ENCODE data around the gene TLL2.

The TLL2 gene

DNA sequence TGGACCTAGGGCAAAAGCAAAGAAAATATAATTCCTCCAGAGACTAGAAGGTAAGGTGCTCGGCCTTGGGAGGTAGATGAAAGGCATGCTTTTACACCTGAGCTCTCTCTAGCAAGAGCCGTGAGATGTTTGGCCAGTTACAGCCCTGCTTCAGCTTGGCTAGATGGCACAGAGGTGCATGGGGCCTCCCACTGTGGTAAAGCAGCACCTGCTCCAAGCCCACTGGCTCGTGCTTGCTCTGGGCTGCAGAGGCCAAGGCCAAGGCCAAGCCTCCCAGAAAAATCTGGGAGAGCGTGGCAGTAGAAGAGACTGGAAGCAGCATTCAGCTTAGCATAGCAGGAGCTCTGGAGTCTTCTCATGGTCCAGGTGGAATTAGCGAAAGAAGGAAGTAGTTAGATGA, 123.9 kb downstream of the TLL2 start:
- FAIRE-seq: no peak

- FAIRE-seq: no peak
Observed at GRCh38 chr10:96387601-96388000, 126.1 kb downstream of the TLL2 start.

DNA sequence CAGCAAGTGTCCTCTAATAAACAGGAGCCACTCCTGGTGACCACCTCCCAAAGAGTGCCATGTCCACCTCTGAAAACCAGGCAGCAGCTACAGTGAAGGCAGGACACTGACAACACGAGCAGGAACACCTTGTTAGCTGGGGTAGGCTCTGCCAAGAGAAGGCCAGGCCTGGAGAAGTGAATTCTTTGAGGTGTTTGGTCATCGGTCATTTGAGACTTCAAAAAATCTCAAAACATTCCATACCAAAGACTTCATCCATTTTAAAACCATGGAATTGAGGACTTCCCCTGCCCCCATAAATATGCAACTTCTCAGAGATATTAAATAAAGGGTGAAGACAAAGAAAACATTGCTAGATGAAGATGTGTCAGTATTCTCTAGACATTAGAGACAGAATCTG, 126.6 kb downstream of the TLL2 start:
- no peak for FAIRE-seq

GRCh38 chr10:96384506-96384905, 129.2 kb downstream of the TLL2 start:
- no peak for FAIRE-seq

GRCh38 chr10:96380821-96381220, 132.9 kb downstream of the TLL2 start:
- no peak for FAIRE-seq

DNA sequence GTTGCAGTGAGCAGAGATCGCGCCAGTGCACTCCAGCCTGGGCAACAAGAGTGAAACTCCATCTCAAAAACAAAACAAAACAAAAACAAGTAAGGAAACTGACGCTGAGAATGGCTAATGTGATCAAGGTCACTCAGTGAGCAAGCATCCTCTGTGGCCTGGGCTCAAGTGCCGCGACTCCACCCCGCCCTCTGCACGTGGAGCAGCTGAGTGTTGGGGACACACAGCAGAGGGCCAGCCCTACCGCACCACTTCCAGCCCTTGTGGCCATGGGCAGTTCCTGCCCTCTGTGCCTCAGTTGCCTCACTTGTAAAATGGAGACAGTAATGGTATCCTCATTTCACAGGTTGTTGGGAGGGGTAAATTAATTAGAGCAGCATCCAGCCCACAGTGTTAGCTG, 134.0 kb downstream of the TLL2 start:
- FAIRE-seq: no peak

GRCh38 chr10:96378741-96379140, 135.0 kb downstream of the TLL2 start:
- no peak for FAIRE-seq

GRCh38 chr10:96377816-96378294, 135.9 kb downstream of the TLL2 start:
- FAIRE-seq: peak; percentile 68

DNA sequence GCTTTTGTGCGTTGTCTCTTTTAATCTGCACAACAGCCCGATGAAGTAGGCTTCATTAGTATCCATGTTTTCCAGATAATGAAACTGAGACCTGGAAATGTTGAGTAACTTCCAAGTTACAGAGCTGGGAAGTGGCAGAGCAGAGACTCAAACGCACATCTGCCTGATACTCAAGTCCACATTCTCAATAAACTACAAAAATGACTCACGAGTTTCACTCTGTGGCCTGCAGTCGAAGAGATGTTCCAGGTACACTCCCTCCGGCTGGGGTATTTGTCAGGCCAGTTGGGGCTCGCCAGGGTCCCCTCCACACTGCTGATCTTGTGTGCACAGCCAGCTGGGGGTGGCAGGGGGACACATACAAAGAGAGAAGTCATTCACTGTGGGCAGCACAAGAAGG, 137.2 kb downstream of the TLL2 start:
- no peak for FAIRE-seq

DNA sequence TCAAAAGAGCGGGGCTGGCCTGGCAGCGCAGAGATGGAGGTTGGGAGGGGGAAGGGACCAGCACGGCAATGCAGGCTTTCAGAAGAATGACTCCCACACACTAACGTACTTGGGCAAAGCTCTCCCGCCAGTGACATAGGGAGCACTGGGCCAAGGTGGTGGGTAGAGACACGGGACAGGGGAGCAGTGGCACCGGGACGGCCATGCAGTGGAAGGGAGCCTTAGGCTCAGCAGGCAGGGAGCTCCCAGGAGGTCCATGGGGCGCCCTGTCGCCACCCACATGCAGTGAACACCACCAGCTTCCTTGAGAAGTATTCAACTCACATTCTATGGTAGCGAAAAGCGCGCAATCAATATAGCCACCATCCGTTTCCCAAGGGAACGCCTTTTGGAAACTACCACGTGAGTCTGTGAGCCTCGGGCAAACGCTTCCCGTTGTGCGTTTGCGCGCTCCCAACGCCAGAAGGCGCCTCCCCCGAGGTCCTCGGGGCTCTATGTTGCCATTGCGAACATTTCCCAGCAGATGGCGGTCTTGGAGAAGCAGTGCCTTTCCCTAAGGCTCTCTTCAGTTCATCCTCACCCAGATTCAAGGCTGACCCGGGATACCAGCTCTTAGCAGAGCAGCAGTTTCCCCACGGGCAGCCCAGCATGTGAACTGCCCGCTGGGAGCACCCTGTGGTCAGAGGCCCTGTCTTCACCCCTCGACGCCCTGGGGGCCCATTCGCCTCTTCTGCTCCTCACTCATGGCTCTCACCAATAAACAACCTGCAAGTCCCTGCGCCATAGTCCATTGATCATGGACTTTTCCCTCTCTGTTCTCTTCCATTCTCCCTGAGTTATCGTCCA, 138.5 kb downstream of the TLL2 start:
- FAIRE-seq: peak; percentile 82

DNA sequence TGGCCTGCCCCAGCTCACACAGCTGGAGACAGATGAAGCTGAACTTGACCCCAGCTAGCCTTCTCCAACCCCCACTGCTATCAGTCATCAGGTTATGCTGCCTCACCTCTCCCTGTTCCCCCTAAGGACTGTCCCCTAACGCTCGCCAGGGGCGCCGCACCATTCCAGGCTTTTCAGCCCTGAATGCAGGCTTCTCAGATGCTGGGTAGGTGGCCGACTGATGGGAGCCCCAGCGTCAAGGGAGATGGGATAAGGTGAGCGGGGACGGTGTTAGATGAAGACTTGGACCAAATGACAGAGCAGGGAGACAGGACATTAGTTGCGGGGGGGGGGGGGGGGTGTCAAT, 139.1 kb downstream of the TLL2 start:
- no peak for FAIRE-seq

GRCh38 chr10:96374004-96374403, 139.7 kb downstream of the TLL2 start:
- no peak for FAIRE-seq

DNA sequence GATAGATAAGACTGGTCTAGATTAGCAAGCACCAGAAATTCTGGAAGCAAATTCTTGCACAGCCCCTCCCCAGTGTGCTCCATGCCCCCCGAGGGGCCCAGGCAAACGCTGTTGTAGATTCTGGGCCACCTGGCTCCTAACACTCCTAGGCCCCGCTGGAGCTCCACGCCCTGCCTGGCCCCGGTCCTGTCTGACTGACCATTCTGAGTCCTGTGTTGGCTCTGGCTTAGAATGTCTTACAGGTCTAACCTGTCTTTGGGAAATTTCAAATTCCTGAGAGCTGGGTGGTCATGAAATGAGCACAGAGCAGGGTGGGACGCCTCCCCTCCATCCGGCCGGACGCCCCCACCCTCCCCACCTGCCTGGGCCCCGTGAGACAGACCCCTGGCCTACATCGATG, 142.4 kb downstream of the TLL2 start:
- no peak for FAIRE-seq

DNA sequence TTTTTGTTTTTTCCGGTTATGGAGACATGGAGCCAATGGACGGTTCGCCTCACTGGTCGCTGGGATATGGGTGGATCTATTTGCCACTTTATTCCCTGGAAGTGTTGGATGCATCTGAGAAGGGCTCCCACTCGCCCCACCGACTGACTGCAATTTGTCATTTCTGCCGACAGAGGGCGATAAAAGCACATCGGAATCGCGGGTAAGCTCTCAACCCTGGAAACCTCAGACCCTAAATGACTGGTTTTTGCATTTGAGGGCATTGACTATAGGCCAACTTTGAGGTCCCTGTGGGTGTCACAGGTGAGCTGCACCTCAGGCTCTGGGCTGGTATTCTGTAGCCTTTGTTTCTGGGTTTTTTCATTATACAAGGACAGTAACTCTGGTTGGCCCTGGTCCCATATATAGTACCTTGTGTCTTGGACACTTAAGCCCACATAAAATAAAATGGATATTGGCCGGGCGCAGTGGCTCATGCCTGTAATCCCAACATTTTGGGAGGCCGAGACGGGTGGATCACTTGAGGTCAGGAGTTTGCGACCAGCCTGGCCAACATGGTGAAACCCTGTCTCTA, 143.1 kb downstream of the TLL2 start:
- FAIRE-seq: no peak

DNA sequence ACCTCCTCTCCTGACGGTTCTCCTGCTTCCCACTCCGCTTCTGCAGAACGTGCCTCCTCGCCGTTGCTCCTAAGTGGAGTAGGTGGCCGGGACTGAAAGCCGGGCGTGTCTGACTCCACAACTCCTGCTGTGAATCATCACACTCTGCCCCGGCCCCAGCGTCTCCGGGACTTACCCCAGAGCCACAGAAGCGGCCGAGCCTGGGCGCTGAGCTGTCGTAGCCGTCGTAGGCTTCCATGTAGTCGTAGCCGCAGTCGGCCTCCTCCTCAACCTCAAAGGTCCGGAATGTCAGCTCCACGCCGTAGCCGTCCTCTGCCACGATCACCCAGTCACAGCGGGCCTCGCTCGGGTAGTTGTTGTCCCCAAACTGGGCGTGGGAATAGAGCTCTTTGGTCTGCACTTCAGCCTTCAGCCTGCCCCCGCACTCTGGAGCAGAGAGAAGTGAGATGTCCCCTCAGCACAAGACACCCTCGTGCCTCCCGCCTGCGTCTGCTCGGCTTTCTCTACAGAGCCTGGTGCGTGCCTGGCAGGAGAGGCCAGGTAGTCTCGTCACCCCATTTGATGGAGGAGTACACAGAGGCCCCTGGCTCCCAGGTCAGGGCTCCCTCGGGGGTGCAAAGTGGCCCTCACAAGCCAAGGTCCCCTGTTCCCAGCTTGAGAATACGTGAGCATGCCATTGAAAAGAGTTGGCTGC, 143.7 kb downstream of the TLL2 start:
- no peak for FAIRE-seq

DNA sequence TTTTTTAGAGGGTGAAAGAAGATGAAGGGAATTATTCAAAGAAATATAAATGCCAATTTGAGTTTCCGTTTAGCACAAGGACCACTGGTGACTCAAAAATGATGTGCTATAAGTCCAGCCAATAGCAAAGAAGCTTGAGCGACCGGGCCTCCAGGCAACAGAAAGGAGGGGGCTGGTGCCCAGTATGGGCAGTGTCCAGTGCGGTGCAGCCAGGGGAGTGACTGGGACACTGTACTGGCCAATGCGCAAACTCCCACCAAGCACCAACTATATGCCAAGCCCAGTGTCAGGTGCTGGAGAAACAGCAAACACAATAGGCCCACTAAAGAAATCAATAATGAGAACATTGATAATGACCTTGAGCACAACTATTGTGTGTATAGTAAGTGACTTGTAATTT, 144.8 kb downstream of the TLL2 start:
- FAIRE-seq: no peak

GRCh38 chr10:96367470-96367869, 146.3 kb downstream of the TLL2 start:
- no peak for FAIRE-seq

DNA sequence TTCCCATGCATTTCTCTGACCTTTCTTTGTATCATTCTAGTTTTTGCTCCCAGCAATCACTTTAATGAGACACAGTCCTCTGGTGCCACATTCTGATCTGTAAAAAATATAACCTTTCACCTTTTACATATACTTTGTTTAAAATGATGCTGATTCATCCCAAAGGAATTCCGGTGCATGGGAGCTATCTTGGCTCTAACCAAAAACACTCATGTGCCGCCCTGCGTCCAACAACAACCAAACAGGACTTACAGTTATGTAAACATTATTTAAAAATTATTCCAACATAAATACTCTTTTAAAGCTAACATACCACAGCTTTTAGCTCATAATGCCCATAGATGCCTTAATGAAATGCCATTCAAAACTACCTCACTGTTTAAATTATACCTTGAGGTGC, 147.2 kb downstream of the TLL2 start:
- no peak for FAIRE-seq

DNA sequence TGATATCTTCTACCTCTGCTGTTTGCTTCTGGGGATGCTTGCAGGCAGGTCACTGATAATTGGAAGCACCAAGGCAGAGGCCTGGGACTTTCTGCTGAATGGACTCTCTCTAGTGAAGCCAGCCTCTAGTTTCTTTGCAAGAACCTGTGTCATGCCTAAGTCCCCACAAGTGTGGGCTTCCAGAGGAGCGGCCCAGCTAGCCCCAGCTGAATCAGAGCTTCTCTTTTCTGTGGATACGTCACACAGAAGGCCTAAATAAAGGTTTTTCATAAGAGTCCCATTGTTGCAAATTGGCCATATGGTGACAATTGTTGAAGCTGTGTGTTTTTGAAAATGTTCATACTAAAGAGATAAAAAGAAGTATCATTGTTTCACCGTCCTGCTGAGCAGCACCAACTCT, 148.2 kb downstream of the TLL2 start:
- no peak for FAIRE-seq

DNA sequence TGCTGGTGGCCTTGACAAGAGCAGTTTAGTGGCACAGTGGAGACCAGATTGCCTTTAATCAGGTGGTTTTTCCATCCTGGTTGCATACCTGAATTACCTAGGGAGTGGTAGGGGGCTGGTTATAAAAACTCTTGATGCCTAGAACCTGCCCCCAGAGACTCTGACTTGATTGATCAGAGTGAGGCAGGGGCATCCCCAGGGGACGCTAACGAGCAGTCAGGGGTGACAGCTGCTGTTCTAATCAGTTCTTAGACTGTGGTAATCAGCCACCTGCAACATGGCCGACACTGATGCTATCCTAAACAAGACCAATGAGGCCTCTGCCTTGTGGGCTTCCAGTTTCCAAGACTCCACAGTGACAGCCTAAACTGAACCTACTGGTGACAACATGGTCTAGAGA, 153.0 kb downstream of the TLL2 start:
- FAIRE-seq: no peak

GRCh38 chr10:96360331-96360730, 153.4 kb downstream of the TLL2 start:
- no peak for FAIRE-seq

DNA sequence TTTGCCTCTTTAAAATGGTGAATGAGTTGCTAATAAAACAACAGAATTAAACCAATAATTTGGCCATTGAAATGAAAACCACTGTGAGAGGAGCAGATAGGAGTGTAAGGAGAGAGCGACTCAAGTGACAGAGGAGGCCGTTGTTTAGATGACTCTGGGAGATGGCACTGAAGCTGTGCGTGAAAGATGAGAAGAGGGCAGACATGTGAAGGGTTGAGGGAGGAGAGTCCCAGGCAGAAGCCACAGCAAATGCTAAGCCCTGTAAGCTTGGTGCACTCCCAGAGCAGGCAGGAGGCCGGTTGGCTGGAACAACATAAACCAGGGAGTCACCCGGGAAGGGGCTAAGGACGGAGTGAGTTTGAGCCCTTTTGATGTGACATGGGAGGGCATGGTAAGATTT, 154.1 kb downstream of the TLL2 start:
- FAIRE-seq: no peak

GRCh38 chr10:96358851-96359540, 154.7 kb downstream of the TLL2 start, which contains the start of gene OPALIN:
Gene OPALIN (minus strand): TSS chr10:96359002. CDS start chr10:96358896, 106 bp downstream.
- no peak for FAIRE-seq
